ENCODE data around the gene IFIT2.
"Not testable (repeated sequence)": the region's sequence is repeated elsewhere in the genome, so short reads cannot be mapped to it uniquely, and the experiment has no call there.

Gene IFIT2

GRCh38 chr10:89338713-89339112 is 36.9 kb downstream of the IFIT2 start:
- DNase-seq = no peak

GRCh38 chr10:89339875-89340274 is 38.0 kb downstream of the IFIT2 start:
- DNase-seq = no peak

- DNase-seq = no peak
Observed at GRCh38 chr10:89341649-89342048, 39.8 kb downstream of the IFIT2 start.

DNA sequence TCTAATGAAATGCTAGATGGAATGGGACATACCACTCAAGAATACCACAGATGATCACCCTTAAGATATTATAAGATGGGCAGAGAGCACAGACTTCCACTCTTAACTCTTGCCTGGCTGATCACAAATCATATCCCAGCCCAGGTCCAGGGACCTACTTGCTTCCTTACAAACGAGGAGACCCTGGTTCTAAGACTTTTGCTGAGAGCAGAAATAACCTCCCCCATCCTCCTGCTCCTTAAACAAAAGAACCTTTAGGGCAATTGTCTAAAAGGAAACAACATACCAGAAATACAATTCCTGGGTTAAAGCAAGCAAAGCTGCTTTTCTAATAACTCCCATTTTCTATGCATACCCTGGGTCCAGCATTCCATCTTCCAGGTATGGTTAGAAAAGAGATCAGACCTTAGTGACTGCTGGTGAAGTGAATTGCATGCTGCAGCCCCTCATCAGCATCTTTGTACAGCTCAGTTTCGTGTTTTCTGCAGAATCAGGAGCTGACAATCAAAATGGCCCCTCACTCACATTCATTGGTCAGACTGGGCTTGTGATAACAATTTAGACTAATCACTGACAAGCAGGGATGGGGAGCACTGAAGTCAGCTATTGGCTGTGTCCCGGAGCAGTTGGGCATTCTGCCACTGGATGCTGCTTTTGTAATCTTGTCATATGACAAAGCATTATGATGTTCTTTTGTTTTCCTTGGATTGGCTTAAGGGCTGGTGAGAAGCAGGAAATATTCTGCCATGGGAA is 40.5 kb downstream of the IFIT2 start:
- DNase-seq = peak in 56 of 58 donors; percentile 20 to 96 (median 81)

GRCh38 chr10:89343089-89343767 is 41.4 kb downstream of the IFIT2 start:
- DNase-seq = no peak

DNA sequence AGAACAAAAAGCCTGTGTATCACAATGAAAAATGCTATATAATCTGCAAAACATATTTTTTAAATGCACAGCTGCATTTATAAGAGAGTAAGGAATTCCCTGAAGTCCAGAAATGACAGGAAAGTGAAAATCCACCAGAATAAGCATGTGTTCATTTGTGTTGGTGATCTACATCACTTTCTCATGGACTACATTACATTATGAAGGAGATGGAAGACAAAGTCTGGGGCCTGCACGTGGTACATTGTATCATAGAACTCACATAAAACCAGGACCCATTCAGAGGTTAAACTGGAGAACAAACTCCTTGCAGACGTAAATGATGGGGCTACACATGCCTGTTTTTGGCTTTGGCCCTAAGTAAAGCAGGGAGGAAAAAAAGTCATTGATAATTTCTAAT is 42.3 kb downstream of the IFIT2 start:
- no peak for DNase-seq

DNA sequence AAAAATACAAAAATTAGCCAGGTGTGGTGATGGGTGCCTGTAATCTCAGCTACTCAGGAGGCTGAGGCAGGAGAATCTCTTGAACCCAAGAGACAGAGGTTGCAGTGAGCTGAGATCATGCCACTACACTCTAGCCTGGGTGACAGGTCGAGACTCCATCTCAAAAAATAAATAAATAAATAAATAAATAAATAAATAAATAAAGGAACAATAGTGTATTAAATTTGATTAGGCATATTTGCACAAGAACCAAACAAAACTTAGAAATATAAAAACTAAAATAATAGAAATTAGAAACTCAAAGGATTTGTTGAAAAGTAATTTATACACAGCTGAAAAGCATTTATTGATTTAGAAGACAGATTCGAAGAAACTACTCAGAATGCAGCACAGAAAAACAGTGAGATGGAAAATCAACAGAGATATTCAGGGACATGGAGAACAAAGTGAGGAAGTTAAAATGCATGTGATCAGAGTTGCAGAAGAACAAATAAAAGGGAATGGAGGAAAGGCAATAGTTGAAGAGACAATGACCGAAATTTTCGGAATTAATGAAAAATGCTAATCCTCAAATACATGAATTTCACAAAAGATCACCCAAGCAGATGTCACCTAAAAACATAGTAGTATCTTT is 43.6 kb downstream of the IFIT2 start:
- DNase-seq = no peak

- DNase-seq = no peak
Observed at GRCh38 chr10:89346405-89347254, 44.8 kb downstream of the IFIT2 start.

DNA sequence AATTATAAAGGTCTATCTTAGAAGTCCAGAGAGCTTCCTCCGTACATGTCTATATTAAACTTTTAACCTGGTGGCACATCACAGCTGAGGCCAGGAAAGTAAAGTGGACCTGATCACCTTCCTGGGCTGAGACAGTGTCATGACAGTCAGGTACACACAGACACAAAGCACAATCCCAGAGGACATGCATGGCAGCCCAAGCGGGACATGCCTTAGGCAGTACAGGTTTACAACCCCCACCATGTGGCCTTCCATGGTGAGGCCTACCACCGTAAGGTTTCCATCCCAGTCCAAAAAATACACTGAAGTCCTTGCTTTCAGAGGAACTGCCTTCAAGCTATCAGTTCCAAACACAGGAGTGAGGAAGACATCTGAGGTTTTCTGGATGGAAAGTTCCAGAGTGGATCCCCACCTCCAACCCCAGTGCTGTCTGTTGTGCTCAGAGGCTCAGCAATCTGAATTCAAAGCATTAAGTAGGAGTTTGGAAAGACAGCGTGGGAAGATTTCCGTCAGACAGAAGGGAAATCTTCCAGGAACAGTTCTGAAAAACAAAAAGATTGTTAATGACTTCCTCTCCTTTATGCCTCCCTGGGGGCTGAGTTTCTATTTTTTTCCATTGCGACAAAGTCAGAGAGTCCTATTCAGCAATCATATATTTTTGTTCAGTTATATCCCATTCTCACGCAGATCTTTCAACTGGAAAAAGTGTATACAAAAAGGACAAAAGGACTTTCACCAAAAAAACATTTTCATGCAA is 46.0 kb downstream of the IFIT2 start:
- DNase-seq = peak in 3 of 58 donors; percentile 20 to 31 (median 25)

DNA sequence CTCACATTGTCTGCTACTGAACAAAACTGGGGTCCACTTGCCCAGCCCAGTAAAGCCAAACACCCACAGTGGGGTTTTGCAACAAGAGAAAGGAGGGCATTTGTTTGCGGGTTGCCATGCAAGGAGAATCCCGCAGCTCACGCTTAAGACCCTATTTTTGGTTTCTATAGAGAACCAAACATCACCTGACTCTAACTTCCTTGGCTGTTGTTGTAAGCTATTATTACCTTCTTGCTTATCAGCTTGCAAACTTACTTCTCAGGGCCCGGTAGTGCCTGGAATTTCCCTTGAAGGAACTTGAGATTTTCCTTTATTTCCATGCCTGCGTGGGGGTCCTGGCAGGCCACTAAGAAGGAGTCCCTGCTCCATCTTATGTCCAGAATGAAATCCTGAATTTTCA is 46.6 kb downstream of the IFIT2 start:
- DNase-seq = no peak

- DNase-seq = no peak
Observed at GRCh38 chr10:89348975-89349374, 47.1 kb downstream of the IFIT2 start.

DNA sequence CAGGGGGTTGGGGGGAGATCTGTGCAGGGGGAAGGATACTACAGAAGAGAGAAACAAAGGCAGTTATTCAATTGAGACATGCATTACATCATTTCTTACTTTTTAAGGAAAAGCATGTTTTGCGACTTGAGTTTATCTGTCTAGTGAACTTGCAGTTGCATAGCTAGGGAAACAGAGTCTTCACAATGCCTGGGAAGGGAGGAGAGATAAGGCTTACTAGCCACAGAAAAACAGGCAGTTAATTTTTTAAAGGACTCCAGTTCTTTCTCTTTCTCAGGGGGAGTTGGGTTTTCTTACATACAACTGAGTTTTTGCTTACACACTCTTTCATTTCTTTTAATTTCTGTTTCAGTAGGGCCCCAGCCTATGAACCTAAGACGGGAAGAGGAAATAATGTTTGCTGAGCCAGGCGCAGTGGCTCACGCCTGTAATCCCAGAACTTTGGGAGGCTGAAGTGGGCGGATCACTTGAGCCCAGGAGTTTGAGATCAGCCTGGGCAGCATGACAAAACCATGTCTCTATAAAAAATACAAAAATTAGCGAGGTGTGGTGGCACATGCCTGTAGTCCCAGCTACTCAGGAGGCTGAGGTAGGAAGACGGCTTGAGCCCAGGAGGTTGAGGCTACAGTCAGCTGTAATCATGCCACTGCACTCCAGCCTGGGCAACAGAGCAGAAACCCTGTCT is 48.9 kb downstream of the IFIT2 start:
- not testable (repeated sequence) for DNase-seq

- DNase-seq = peak in 1 of 58 donors; percentile 21
Observed at GRCh38 chr10:89351412-89351779, 49.5 kb downstream of the IFIT2 start.

- no peak for DNase-seq
Observed at GRCh38 chr10:89351780-89352597, 50.1 kb downstream of the IFIT2 start.

- DNase-seq = no peak
Observed at GRCh38 chr10:89352802-89353201, 51.0 kb downstream of the IFIT2 start.

GRCh38 chr10:89355394-89355931 is 53.6 kb downstream of the IFIT2 start:
- no peak for DNase-seq

DNA sequence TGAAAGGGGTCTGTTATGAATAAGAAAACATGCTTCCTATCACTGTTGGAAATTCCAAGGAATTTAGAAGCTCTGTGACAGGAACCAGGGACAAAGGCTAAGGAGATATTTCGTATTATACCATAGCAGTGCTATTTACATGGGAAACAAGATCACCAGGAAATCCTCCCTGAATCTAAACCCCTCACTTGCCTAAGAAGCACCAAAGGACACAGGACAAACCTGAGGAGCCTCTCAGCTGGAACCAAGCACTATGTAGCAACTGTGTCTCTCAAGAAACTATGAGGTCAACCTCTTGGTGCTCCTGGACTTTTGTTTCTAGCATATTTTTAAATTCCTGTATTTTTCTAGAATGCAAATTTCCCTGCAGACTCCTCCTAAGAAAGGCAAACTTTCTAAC is 55.2 kb downstream of the IFIT2 start:
- DNase-seq = no peak

GRCh38 chr10:89357975-89358374 is 56.1 kb downstream of the IFIT2 start:
- DNase-seq = no peak

Measured in anterior cingulate cortex (tissue), 58 donors.